Liver (tissue), 3 donors: Measurements from ENCODE around the gene GRIN2A.

Experiments
- ATF3 ChIP-seq: IDR thresholded peaks from 2 replicates; pipeline ENCODE4 v1.6.1; 2016; ENCODE audit warnings: antibody characterized with exemption
- CTCF ChIP-seq: fragments of 150-350 bp; IDR thresholded peaks from 2 replicates; pipeline ENCODE4 v1.5.1; 2017; ENCODE audit warnings: improper control_type of control experiment, low read depth, low read length; ENCODE audit not compliant: missing input control
- HNF4G ChIP-seq: IDR thresholded peaks from 2 replicates; pipeline ENCODE4 v1.6.1; 2016; ENCODE audit warnings: antibody characterized with exemption
- JUND ChIP-seq, 2 donors: IDR thresholded peaks; 2 replicates each; pipeline ENCODE4 v1.6.1; 2016; ENCODE audit warnings: antibody characterized with exemption in 2 of 2
- MAX ChIP-seq: IDR thresholded peaks from 2 replicates; pipeline ENCODE4 v1.6.1; 2016; ENCODE audit warnings: antibody characterized with exemption
- RAD21 ChIP-seq, 2 donors: IDR thresholded peaks; 2 replicates each; pipeline ENCODE4 v1.6.1; 2016; ENCODE audit warnings: antibody characterized with exemption in 2 of 2, mild to moderate bottlenecking in 2 of 2
- REST ChIP-seq: IDR thresholded peaks from 2 replicates; pipeline ENCODE4 v1.6.1; 2016; ENCODE audit warnings: antibody characterized with exemption, mild to moderate bottlenecking
- SP1 ChIP-seq: IDR thresholded peaks from 2 replicates; pipeline ENCODE4 v1.6.1; 2018; ENCODE audit warnings: antibody characterized with exemption, mild to moderate bottlenecking
- TAF1 ChIP-seq: conservative IDR thresholded peaks from 2 replicates; pipeline ENCODE4 v1.6.1; 2016; ENCODE audit warnings: antibody characterized with exemption, mild to moderate bottlenecking
- donor health status: healthy.
- donor health status: healthy.

GRCh38 chr16:9772526-9773225 is 409.6 kb downstream of the GRIN2A start:
- TF ChIP-seq CTCF, result no peak
- TF ChIP-seq JUND (IDR thresholded peaks at IDR 0.05), result no peak
- TF ChIP-seq ATF3, result no peak
- TF ChIP-seq MAX, result no peak
- TF ChIP-seq TAF1, result no peak
- TF ChIP-seq SP1, result no peak
- TF ChIP-seq REST, result no peak
- no peak for TF ChIP-seq RAD21 (IDR thresholded peaks at IDR 0.05)
- no peak for TF ChIP-seq HNF4G
